Measurements from ENCODE around the gene MACROD2. TPM values are rescaled to one million over a fixed set of nuclear protein-coding genes. Genes with fewer than 3 reads are reported as not detected.

MACROD2 gene
- total and polyA plus RNA-seq, 8 donors: 0.78 to 31.3 (median 10.9) TPM; not detected in 1

DNA sequence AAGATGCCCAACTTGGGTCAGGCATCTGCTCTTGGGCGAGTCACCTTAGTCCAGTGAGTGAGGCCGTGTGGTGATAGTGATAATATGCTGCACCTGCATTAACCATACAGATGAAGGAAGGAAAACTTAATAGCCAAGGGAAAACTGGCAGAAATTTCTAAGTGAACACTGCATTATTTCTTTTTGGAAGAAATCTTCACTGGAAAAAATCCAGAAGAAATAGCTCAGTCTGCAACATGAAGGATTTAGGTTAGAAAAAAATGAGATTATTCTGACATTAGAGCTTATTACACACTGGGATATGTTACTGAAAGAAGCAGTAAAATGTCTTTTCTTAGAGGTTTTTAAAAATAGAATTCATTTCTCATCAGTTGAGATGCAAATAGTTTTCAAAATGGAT, 1630.7 kb downstream of the MACROD2 start:
- no peaks in the 10 kb centered on the region for H3K27me3 ChIP-seq
- no peak overlapping the region for H3K27ac ChIP-seq
- no peak for DNase-seq
- intact Hi-C loops (cut with DNase I; ENCODE audit: low total_unique reads): no loop called here
- 79 to 87% (median 86%) methylated on average over 2 of the region's 2 CpGs for WGBS, 5 donors
- no peak overlapping the region for H3K4me3 ChIP-seq
- H3K4me1 ChIP-seq: no peaks in the 10 kb centered on the region
- TF ChIP-seq, protein P1, sequence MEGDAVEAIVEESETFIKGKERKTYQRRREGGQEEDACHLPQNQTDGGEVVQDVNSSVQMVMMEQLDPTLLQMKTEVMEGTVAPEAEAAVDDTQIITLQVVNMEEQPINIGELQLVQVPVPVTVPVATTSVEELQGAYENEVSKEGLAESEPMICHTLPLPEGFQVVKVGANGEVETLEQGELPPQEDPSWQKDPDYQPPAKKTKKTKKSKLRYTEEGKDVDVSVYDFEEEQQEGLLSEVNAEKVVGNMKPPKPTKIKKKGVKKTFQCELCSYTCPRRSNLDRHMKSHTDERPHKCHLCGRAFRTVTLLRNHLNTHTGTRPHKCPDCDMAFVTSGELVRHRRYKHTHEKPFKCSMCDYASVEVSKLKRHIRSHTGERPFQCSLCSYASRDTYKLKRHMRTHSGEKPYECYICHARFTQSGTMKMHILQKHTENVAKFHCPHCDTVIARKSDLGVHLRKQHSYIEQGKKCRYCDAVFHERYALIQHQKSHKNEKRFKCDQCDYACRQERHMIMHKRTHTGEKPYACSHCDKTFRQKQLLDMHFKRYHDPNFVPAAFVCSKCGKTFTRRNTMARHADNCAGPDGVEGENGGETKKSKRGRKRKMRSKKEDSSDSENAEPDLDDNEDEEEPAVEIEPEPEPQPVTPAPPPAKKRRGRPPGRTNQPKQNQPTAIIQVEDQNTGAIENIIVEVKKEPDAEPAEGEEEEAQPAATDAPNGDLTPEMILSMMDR (IDR thresholded peaks at IDR 0.05): no peak
- TF ChIP-seq EP300 (IDR thresholded peaks at IDR 0.05) (no peak), POLR2A (IDR thresholded peaks at IDR 0.05) (no peak), POLR2AphosphoS5 (IDR thresholded peaks at IDR 0.05) (no peak)
- H3K36me3 ChIP-seq: no peaks in the 10 kb centered on the region
- no peaks in the 10 kb centered on the region for H3K9me3 ChIP-seq

DNA sequence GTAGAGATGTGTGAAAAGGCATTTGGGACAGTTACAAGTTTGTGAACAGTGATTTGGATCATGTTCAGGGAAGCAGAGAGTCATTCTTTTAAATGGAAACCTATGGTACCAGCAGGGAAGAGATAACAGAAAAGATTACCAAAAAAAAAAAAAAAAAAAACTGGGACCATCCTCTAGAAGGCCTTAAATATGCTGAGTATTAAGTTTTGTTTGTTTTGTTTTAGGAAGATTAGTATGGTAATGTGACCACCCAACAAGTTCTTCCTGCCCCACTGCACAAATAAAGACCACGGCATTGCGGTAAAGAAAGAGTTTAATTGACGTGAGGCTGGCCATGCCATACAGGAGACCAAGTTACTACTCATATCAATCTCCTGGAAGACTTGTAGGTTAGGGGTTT, 1631.8 kb downstream of the MACROD2 start:
- no peak for DNase-seq
- Histone ChIP-seq H3K36me3 (no peaks in the 10 kb centered on the region), H3K4me1 (no peaks in the 10 kb centered on the region), H3K27me3 (no peaks in the 10 kb centered on the region), H3K4me3 (no peak overlapping the region), H3K9me3 (no peaks in the 10 kb centered on the region), H3K27ac (no peak overlapping the region)
- no peak for TF ChIP-seq POLR2AphosphoS5 (IDR thresholded peaks at IDR 0.05)
- no peak for TF ChIP-seq EP300 (IDR thresholded peaks at IDR 0.05)
- TF ChIP-seq POLR2A (IDR thresholded peaks at IDR 0.05): no peak
- intact Hi-C loops (cut with DNase I; ENCODE audit: low total_unique reads): no loop called here
- 58 to 87% (median 68%) methylated on average over 3 of the region's 3 CpGs for WGBS, 5 donors

DNA sequence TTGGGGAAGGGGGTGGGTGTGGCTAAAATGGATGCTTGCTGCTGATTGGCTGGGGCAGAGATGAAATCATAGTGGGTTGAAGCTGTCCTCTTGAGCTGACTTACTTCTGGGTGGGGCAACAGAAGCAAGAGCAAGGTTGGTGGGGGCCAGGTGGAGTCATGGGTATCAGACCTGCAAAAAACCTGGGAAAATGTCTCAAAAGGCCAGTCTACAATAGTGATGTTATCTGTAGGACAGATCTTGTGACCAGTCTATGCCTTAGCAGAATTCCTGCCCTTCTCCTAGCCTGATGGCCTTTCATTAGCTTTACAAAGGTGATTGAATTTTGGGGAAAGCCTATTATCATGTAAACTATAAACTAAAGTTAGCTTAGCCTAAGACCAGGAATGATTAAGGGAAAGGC, 1632.2 kb downstream of the MACROD2 start:
- intact Hi-C loops (cut with DNase I; ENCODE audit: low total_unique reads): no loop called here
- TF ChIP-seq, protein P1 (IDR thresholded peaks at IDR 0.05): no peak
- no peak for TF ChIP-seq EP300 (IDR thresholded peaks at IDR 0.05)
- no peak for TF ChIP-seq POLR2AphosphoS5 (IDR thresholded peaks at IDR 0.05)
- TF ChIP-seq POLR2A (IDR thresholded peaks at IDR 0.05): no peak
- H3K4me1 ChIP-seq: no peaks in the 10 kb centered on the region
- H3K4me3 ChIP-seq: no peak overlapping the region
- DNase-seq: no peak
- no peaks in the 10 kb centered on the region for H3K27me3 ChIP-seq
- H3K9me3 ChIP-seq: no peaks in the 10 kb centered on the region
- H3K27ac ChIP-seq: no peak overlapping the region
- H3K36me3 ChIP-seq: no peaks in the 10 kb centered on the region

DNA sequence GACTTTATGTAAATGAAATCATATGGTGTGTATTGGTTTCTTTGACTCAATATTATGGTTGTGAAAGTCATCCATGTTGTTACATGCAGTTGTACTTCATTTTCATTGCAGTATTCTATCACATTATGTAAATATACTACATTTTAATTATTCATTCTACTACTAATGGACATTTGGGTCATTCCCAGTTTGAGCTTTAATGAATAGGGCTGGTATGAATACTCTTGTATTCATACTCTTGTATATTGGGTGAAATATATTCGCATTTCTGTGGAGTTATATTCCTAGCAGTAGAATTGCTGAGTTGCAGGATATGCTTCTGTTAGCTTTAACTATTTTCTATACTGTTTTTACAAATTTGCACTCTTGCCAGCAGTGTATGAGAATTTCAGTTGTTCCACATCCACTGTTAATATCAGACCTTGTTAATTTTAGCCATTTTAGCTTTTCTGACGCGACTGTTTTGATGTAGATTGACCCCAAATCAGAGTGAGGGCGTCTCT, 1633.6 kb downstream of the MACROD2 start:
- TF ChIP-seq, protein P1 (IDR thresholded peaks at IDR 0.05): no peak
- no peak for TF ChIP-seq POLR2A (IDR thresholded peaks at IDR 0.05)
- no peaks in the 10 kb centered on the region for H3K4me1 ChIP-seq
- H3K36me3 ChIP-seq: no peaks in the 10 kb centered on the region
- 67 to 94% (median 90%) methylated on average over 4 of the region's 4 CpGs for WGBS, 5 donors
- no peak overlapping the region for H3K4me3 ChIP-seq
- intact Hi-C loops (cut with DNase I; ENCODE audit: low total_unique reads): no loop called here
- DNase-seq: no peak
- no peaks in the 10 kb centered on the region for H3K9me3 ChIP-seq
- no peak overlapping the region for H3K27ac ChIP-seq
- no peaks in the 10 kb centered on the region for H3K27me3 ChIP-seq

DNA sequence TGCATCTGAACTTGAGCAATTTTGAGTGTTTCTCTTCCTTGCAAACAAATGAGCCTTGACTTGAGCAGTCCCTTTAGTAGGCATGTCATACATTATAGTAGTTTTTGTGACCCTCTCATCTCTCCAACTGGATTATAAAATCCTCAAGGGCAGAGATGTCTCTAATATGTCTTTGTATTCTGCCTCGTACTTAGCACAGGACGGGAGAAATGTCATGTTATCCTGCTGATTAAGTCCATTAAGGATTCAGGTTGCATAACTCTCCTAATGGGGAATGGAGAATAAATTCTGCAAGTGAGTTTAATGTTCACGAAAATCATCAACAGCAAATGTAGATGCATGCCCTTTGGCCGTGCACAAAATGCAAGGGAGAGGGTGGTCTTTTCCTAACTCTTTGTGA, 1635.0 kb downstream of the MACROD2 start:
- H3K4me3 ChIP-seq: no peak overlapping the region
- intact Hi-C loops (cut with DNase I; ENCODE audit: low total_unique reads): no loop called here

More for the DNA sequence above, 1635.0 kb downstream of the MACROD2 start:
- no peak for DNase-seq
- Histone ChIP-seq H3K27me3 (no peaks in the 10 kb centered on the region), H3K36me3 (no peaks in the 10 kb centered on the region), H3K9me3 (no peaks in the 10 kb centered on the region), H3K4me1 (no peaks in the 10 kb centered on the region), H3K27ac (no peak overlapping the region)
- whole genome bisulfite sequencing, 5 donors: 79 to 87% (median 83%) methylated on average over 4 of the region's 4 CpGs
- TF ChIP-seq EP300 (IDR thresholded peaks at IDR 0.05) (no peak), POLR2AphosphoS5 (IDR thresholded peaks at IDR 0.05) (no peak), POLR2A (IDR thresholded peaks at IDR 0.05) (no peak)
- TF ChIP-seq, protein P1 (IDR thresholded peaks at IDR 0.05): no peak
